WTC11 (cell line): ENCODE data around the gene PRR12.

Experiments used
- CTCF ChIP-seq: fragments of 200-600 bp; IDR thresholded peaks from 2 replicates; pipeline ENCODE4 v1.8.0; 2022; ENCODE audit warnings: antibody characterized with exemption
- NR3C1 ChIP-seq: sonication (generic); formaldehyde crosslinking; conservative IDR thresholded peaks from 2 replicates; pipeline ENCODE4 v1.8.1; 2023; ENCODE audit warnings: low read depth, mild to moderate bottlenecking, missing genetic modification reagents
- STAT6 ChIP-seq: sonication (generic); formaldehyde crosslinking; conservative IDR thresholded peaks from 2 replicates; pipeline ENCODE4 v1.8.1; 2023; ENCODE audit warnings: mild to moderate bottlenecking, low read depth, missing genetic modification reagents, moderate library complexity

- TF ChIP-seq NR3C1 (CRISPR knock-in tag): no peak
- no peak for TF ChIP-seq STAT6 (CRISPR knock-in tag)
- no peak for TF ChIP-seq CTCF
Observed at GRCh38 chr19:49614096-49614833, 23.3 kb downstream of the PRR12 start.
